HepG2 (cell line): Measurements from ENCODE around the gene RUVBL2.
"Not testable (repeated sequence)": the region's sequence is repeated elsewhere in the genome, so short reads cannot be mapped to it uniquely, and the experiment has no call there.

Source experiments
- FLYWCH1 ChIP-seq: sonication (generic); formaldehyde crosslinking; IDR thresholded peaks from 2 replicates; pipeline ENCODE4 v1.8.1; 2023; ENCODE audit warnings: mild to moderate bottlenecking, missing genetic modification reagents
- GTF2F1 ChIP-seq: fragments of 150-350 bp; IDR thresholded peaks from 2 replicates; pipeline ENCODE4 v1.6.1; 2014; ENCODE audit warnings: low read length
- HDAC6 ChIP-seq: fragments of 200-600 bp; sonication (generic); IDR thresholded peaks from 2 replicates; pipeline ENCODE4 v1.7.0; 2017; ENCODE audit warnings: mild to moderate bottlenecking, antibody characterized with exemption, low read length, low read depth
- JARID2 ChIP-seq: sonication (generic); formaldehyde crosslinking; IDR thresholded peaks from 2 replicates; pipeline ENCODE4 v1.8.1; 2023; ENCODE audit warnings: missing genetic modification reagents, inconsistent platforms; ENCODE audit not compliant: insufficient replicate concordance
- JUND ChIP-seq: sonication (generic); formaldehyde crosslinking; IDR thresholded peaks from 2 replicates; pipeline ENCODE4 v1.8.0; 2022; ENCODE audit warnings: mild to moderate bottlenecking, missing genetic modification reagents
- POLR2A ChIP-seq, 2 experiments: IDR thresholded peaks; 2 replicates each; pipeline ENCODE4 v1.6.1; 2011; ENCODE audit warnings: low read depth in 2 of 2, low read length in 2 of 2, mild to moderate bottlenecking in 1 of 2, moderate library complexity in 1 of 2; ENCODE audit not compliant: insufficient read depth in 1 of 2
- TOE1 ChIP-seq: sonication (generic); formaldehyde crosslinking; IDR thresholded peaks from 2 replicates; pipeline ENCODE4 v1.4.0; 2020; ENCODE audit warnings: mild to moderate bottlenecking, missing genetic modification reagents
- ZC3H4 ChIP-seq: sonication (generic); formaldehyde crosslinking; IDR thresholded peaks from 2 replicates; pipeline ENCODE4 v1.4.0; 2020; ENCODE audit warnings: missing genetic modification reagents, borderline replicate concordance
- ZNF644 ChIP-seq: IDR thresholded peaks from 2 replicates; pipeline ENCODE4 v1.6.1; 2016; ENCODE audit warnings: low read depth
- TF ChIP-seq, protein P1 (sequence below): sonication (generic); formaldehyde crosslinking; IDR thresholded peaks from 2 replicates; pipeline ENCODE4; 2020; ENCODE audit warnings: missing genetic modification reagents, mild to moderate bottlenecking, borderline replicate concordance
- TF ChIP-seq, protein P2 (sequence below), 2 experiments: IDR thresholded peaks; 2 replicates each; pipeline ENCODE4 v1.6.1; 2011 to 2012; ENCODE audit warnings: low read length in 2 of 2, borderline replicate concordance in 1 of 2, low read depth in 1 of 2, mild to moderate bottlenecking in 1 of 2, moderate library complexity in 1 of 2

DNA sequence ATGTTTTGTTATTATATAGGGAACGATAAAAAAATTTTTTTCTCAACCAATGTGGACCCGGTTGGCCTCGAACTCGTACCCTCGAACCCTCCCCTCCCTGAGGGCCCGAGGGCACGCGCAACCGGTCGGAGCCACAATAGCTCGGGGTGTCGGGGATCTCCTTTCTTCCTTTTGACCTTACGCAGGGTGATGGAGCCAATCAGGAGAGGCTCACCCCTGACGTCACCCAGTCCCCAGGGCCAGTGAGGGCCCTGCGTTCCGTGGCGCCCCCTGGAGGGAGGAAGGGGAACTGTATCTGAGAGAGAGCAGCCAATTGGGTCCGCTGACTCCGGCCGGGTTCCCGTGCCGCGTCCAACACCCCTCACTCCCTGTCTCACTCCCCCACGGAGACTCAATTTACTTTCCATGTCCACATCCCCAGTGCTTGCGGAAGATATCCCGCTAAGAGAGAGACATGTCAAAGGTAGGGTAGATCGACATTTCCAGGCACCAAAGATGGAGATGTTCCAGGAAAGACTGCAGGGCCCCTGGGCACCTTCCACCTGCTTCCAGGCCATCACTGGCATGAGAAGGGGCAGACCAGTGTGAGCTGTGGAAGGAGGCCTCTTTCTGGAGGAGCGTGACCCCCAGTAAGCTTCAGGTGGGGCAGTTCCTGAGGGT is 38.1 kb downstream of the RUVBL2 start, which contains the start of gene CGB2:
- not testable (repeated sequence) for TF ChIP-seq POLR2A (IDR thresholded peaks at IDR 0.05; ENCODE audit: insufficient read depth in 1 of 2, low read depth in 2 of 2, low read length in 2 of 2); ZC3H4 (CRISPR knock-in tag); JARID2; ZNF644; JUND (CRISPR knock-in tag); FLYWCH1 (CRISPR knock-in tag); TOE1; GTF2F1; HDAC6
- TF ChIP-seq, protein P1, sequence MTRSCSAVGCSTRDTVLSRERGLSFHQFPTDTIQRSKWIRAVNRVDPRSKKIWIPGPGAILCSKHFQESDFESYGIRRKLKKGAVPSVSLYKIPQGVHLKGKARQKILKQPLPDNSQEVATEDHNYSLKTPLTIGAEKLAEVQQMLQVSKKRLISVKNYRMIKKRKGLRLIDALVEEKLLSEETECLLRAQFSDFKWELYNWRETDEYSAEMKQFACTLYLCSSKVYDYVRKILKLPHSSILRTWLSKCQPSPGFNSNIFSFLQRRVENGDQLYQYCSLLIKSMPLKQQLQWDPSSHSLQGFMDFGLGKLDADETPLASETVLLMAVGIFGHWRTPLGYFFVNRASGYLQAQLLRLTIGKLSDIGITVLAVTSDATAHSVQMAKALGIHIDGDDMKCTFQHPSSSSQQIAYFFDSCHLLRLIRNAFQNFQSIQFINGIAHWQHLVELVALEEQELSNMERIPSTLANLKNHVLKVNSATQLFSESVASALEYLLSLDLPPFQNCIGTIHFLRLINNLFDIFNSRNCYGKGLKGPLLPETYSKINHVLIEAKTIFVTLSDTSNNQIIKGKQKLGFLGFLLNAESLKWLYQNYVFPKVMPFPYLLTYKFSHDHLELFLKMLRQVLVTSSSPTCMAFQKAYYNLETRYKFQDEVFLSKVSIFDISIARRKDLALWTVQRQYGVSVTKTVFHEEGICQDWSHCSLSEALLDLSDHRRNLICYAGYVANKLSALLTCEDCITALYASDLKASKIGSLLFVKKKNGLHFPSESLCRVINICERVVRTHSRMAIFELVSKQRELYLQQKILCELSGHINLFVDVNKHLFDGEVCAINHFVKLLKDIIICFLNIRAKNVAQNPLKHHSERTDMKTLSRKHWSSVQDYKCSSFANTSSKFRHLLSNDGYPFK (CRISPR knock-in tag): not testable (repeated sequence)
- TF ChIP-seq, protein P2, sequence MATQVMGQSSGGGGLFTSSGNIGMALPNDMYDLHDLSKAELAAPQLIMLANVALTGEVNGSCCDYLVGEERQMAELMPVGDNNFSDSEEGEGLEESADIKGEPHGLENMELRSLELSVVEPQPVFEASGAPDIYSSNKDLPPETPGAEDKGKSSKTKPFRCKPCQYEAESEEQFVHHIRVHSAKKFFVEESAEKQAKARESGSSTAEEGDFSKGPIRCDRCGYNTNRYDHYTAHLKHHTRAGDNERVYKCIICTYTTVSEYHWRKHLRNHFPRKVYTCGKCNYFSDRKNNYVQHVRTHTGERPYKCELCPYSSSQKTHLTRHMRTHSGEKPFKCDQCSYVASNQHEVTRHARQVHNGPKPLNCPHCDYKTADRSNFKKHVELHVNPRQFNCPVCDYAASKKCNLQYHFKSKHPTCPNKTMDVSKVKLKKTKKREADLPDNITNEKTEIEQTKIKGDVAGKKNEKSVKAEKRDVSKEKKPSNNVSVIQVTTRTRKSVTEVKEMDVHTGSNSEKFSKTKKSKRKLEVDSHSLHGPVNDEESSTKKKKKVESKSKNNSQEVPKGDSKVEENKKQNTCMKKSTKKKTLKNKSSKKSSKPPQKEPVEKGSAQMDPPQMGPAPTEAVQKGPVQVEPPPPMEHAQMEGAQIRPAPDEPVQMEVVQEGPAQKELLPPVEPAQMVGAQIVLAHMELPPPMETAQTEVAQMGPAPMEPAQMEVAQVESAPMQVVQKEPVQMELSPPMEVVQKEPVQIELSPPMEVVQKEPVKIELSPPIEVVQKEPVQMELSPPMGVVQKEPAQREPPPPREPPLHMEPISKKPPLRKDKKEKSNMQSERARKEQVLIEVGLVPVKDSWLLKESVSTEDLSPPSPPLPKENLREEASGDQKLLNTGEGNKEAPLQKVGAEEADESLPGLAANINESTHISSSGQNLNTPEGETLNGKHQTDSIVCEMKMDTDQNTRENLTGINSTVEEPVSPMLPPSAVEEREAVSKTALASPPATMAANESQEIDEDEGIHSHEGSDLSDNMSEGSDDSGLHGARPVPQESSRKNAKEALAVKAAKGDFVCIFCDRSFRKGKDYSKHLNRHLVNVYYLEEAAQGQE (IDR thresholded peaks at IDR 0.05; ENCODE audit: borderline replicate concordance in 1 of 2, low read depth in 1 of 2, low read length in 2 of 2): not testable (repeated sequence)
